K562 (cell line): ENCODE results near the gene IGFBP4. TPM values are rescaled to one million over a fixed set of nuclear protein-coding genes. Genes with fewer than 3 reads are reported as not detected.
A peak's percentile ranks its signal among the peaks of the same experiment; 100 is the strongest.

Experiments
- ATAC-seq: fragments of 200-7000 bp; cut with Tn5 transposase; 3 replicates; pipeline ENCODE4 v1.9.1; 2020; ENCODE audit warnings: moderate library complexity
- BruUV-seq: library from RNA; stranded (reverse); fragments of 400-500 nt; replicated peaks from 2 replicates; lab custom pipeline; 2021; lab: Mats Ljungman, UMichigan
- CTCF ChIA-PET: fragments of 300-600 bp; formaldehyde crosslinking; extraction: SDS; loops from one replicate; lab custom pipeline; 2021; ENCODE audit warnings: low intra/inter-chr PET ratio; lab: Yijun Ruan, JAX
- POLR2A ChIA-PET: fragments of 300-600, 350-650 bp; sonication (Branson Sonifier 250); formaldehyde crosslinking; extraction: SDS; loops from one replicate; lab custom pipeline; 2021; ENCODE audit warnings: antibody characterized with exemption, inconsistent platforms; lab: Yijun Ruan, JAX
- DNase-seq, 4 experiments: peaks; one replicate each; pipeline versions ENCODE4 v3.0.0 to v3.0.0-alpha.2; 2011 to 2018; ENCODE audit warnings: low spot score in 3 of 4, mixed read lengths in 3 of 4; ENCODE audit errors: extremely low read depth in 1 of 4
- FAIRE-seq: peaks from 2 replicates; lab custom pipeline; 2011; peaks lifted over from hg19 to GRCh38; lab: Jason Lieb, UNC
- H2AFZ ChIP-seq: 2 replicates; pipeline ENCODE4 v1.6.0; 2011; ENCODE audit warnings: low read depth, low read length, control low read depth, inconsistent platforms
- H3K27ac ChIP-seq: fragments of 200-600 bp; 3 replicates; pipeline ENCODE4 v1.8.0; 2011; ENCODE audit warnings: low read depth, mild to moderate bottlenecking, control low read depth, inconsistent platforms, low read length, moderate library complexity, mixed read lengths; ENCODE audit errors: extremely low read depth
- H3K27me3 ChIP-seq, 2 experiments: fragments of 300-600 bp in 1 of 2; 2 replicates in 1 of 2; 3 replicates in 1 of 2; pipeline versions ENCODE4 v1.6.0 to v1.8.0; 2011; ENCODE audit warnings: inconsistent platforms in 2 of 2, low read length in 2 of 2, mild to moderate bottlenecking in 1 of 2, mixed read lengths in 1 of 2, moderate library complexity in 1 of 2; ENCODE audit not compliant: control insufficient read depth in 2 of 2, insufficient read depth in 2 of 2
- H3K36me3 ChIP-seq: fragments of 300-600 bp; 3 replicates; pipeline ENCODE4 v1.8.0; 2011; ENCODE audit warnings: mild to moderate bottlenecking, low read length, inconsistent platforms; ENCODE audit not compliant: control insufficient read depth, insufficient read depth
- H3K4me1 ChIP-seq, 2 experiments: fragments of 200-600 bp in 1 of 2; replicated peaks in 1 of 2; 2 replicates in 1 of 2; 3 replicates in 1 of 2; pipeline versions ENCODE4 v1.5.1 to v1.8.0; 2011; ENCODE audit warnings: inconsistent platforms in 2 of 2, low read length in 2 of 2, mild to moderate bottlenecking in 1 of 2, mixed read lengths in 1 of 2, moderate library complexity in 1 of 2; ENCODE audit not compliant: control insufficient read depth in 2 of 2, insufficient read depth in 2 of 2
- H3K4me2 ChIP-seq: 2 replicates; pipeline ENCODE4 v1.6.1; 2011; ENCODE audit warnings: low read length, control low read depth, inconsistent platforms, mixed read lengths; ENCODE audit not compliant: insufficient read depth
- H3K4me3 ChIP-seq: fragments of 200-600 bp; sonication (generic), shearing (Covaris generic); 2 replicates; pipeline ENCODE4 v1.5.1; 2016; ENCODE audit warnings: control low read depth, inconsistent platforms
- H3K79me2 ChIP-seq: fragments of 200-600 bp; 3 replicates; pipeline ENCODE4 v1.8.0; 2011; ENCODE audit warnings: low read length, inconsistent platforms; ENCODE audit not compliant: control insufficient read depth, insufficient read depth
- H3K9ac ChIP-seq, 2 experiments: 2 replicates each; pipeline versions ENCODE4 v1.6.0 to v1.6.1; 2011; ENCODE audit warnings: low read depth in 2 of 2, low read length in 2 of 2, control low read depth in 1 of 2, inconsistent platforms in 1 of 2, mild to moderate bottlenecking in 1 of 2, mixed read lengths in 1 of 2; ENCODE audit not compliant: insufficient read depth in 1 of 2
- H3K9me1 ChIP-seq: one replicate; pipeline ENCODE4 v1.6.0; 2011; ENCODE audit warnings: inconsistent platforms, mild to moderate bottlenecking, low read length, moderate library complexity; ENCODE audit not compliant: control insufficient read depth, insufficient read depth
- H3K9me3 ChIP-seq: replicated peaks from 2 replicates; pipeline ENCODE4 v1.5.1; 2011; ENCODE audit warnings: low read depth, low read length, inconsistent platforms; ENCODE audit not compliant: control insufficient read depth, insufficient read depth
- H4K20me1 ChIP-seq: replicated peaks from 2 replicates; pipeline ENCODE4 v1.6.1; 2011; ENCODE audit warnings: low read length, inconsistent platforms, mixed read lengths; ENCODE audit not compliant: control insufficient read depth, insufficient read depth
- ARID3A ChIP-seq: IDR thresholded peaks from 2 replicates; pipeline ENCODE4 v1.6.1; 2012; ENCODE audit warnings: low read depth, low read length, improper control_type of control experiment, borderline replicate concordance
- COPS2 ChIP-seq: fragments of 450-650 bp; conservative IDR thresholded peaks from 2 replicates; pipeline ENCODE4 v1.6.1; 2016; ENCODE audit warnings: mild to moderate bottlenecking, moderate library complexity
- ELF4 ChIP-seq: fragments of 450-650 bp; formaldehyde crosslinking; IDR thresholded peaks from 2 replicates; pipeline ENCODE4 v1.4.0; 2022; ENCODE audit warnings: missing genetic modification characterization
- HOXB6 ChIP-seq: fragments of 250-450 bp; sonication (Bioruptor Pico); IDR thresholded peaks from 2 replicates; pipeline ENCODE4 v1.5.1; 2022; ENCODE audit warnings: mild to moderate bottlenecking, borderline replicate concordance
- NEUROD1 ChIP-seq: fragments of 150-350 bp; IDR thresholded peaks from 2 replicates; pipeline ENCODE4 v1.6.1; 2014; ENCODE audit warnings: borderline replicate concordance, low read length, low read depth; ENCODE audit not compliant: partially characterized antibody
- REST ChIP-seq, 2 experiments: fragments of 450-650 bp; formaldehyde crosslinking in 1 of 2; IDR thresholded peaks; 2 replicates each; pipeline versions ENCODE4 v1.4.0 to v1.6.1; 2014 to 2020; ENCODE audit warnings: mild to moderate bottlenecking in 2 of 2, borderline replicate concordance in 1 of 2, low read depth in 1 of 2
- SMC3 ChIP-seq: conservative IDR thresholded peaks from 2 replicates; pipeline ENCODE4 v1.6.1; 2011; ENCODE audit warnings: low read depth, low read length, improper control_type of control experiment; ENCODE audit not compliant: insufficient read depth
- SUPT5H ChIP-seq: fragments of 450-650 bp; IDR thresholded peaks from 2 replicates; pipeline ENCODE4 v1.6.1; 2016
- ZNF561 ChIP-seq: fragments of 450-650 bp; formaldehyde crosslinking; conservative IDR thresholded peaks from 2 replicates; pipeline ENCODE4 v1.4.0; 2020; ENCODE audit warnings: mild to moderate bottlenecking, moderate library complexity
- WGBS: fragments of 100-300 bp; shearing (Covaris generic); methylation state at CpG from one replicate; pipeline ENCODE4 v1.1.6; 2016; ENCODE audit warnings: low coverage, mixed read lengths; ENCODE audit not compliant: insufficient coverage; ENCODE audit errors: missing lambda C conversion rate; 5-methylcytosine and 5-hydroxymethylcytosine counted together
- in situ Hi-C: fragments of 300-500 bp; cut with MboI; formaldehyde crosslinking; loops from 4 replicates; pipeline ENCODE4 v1.15.0; 2018; ENCODE audit warnings: inconsistent platforms, mixed read lengths
- intact Hi-C: fragments of 100-400 bp; cut with micrococcal nuclease; formaldehyde crosslinking; loops from 2 replicates; pipeline ENCODE4 v1.14.2; 2022
- polyA plus RNA-seq, 8 experiments: library from polyadenylated mRNA; depleted of rRNA in 4 of 8; stranded (reverse) in 5 of 8; unstranded in 3 of 8; fragments of >200 nt; fragmentation: Nextera tagmentation in 2 of 8; fragmentation: Illumina TruSeq in 1 of 8; extraction: Ambion mirVana in 2 of 8; extraction: Trizol in 1 of 8; gene quantifications; 2 replicates each; pipeline versions ENCODE4 v1.2.1 to v1.2.3, GENCODE V29; 2011 to 2014; ENCODE audit warnings: inconsistent platforms in 1 of 8, missing spikeins in 1 of 8
- total RNA-seq, 7 experiments: library from RNA; depleted of rRNA in 6 of 7; stranded (reverse); fragments of >200 nt in 6 of 7; fragmentation: Illumina TruSeq in 2 of 7; extraction: Trizol in 2 of 7; gene quantifications; 2 replicates each; pipeline versions ENCODE4 v1.2.1 to v1.2.3, GENCODE V29; 2011 to 2021; ENCODE audit warnings: low replicate concordance in 1 of 7
- TF ChIP-seq, protein P1 (sequence below), 3 experiments: IDR thresholded peaks in 2 of 3; conservative IDR thresholded peaks in 1 of 3; 2 replicates each; pipeline ENCODE4 v1.5.1; 2011 to 2012; ENCODE audit warnings: low read length in 3 of 3, mild to moderate bottlenecking in 3 of 3, control low read depth in 2 of 3, improper control_type of control experiment in 1 of 3, inconsistent platforms in 1 of 3, low read depth in 1 of 3, mixed read lengths in 1 of 3, moderate library complexity in 1 of 3; ENCODE audit not compliant: insufficient read depth in 2 of 3

The IGFBP4 gene
- total and polyA plus RNA-seq, 9 of the 15 experiments (the other 6 are each of a cell fraction or from before 2014, with no cell fraction given) = 8.8 to 99.8 (median 18.6) TPM

DNA sequence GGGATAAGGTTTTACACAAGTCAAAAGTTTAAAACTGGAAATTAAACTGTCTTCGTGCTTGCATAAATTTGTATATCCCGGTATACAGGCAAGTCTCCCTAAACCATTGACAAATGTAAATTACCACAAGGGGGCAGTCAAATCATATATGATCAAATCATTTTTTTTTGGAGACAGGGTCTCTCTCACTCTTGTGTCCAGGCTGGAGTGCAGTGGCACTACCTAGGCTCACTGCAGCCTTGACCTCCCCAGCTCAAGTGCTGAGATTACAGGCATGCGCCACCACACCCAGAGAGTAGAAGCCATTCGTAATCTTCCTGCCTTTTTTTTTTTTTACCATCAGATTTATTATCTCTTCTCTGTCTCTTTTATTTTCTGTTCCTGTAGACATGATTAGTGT, 44.1 kb upstream of the IGFBP4 start:
- H3K9me1 ChIP-seq = no peaks in the 10 kb centered on the region
- H4K20me1 ChIP-seq = no peaks in the 10 kb centered on the region
- H3K4me1 ChIP-seq = no peaks in the 10 kb centered on the region
- H3K9me3 ChIP-seq = no peaks in the 10 kb centered on the region
- ATAC-seq = peak; percentile 84
- no TSS peak for BruUV-seq
- ChIA-PET CTCF (interaction anchor here (0.6 to 2.8 kb wide), 9 partner anchors 33 to 392 kb away, joined by 3 to 24 read pairs (median 4); partner anchors contain the start of gene IGFBP4), POLR2A (interaction anchor here (0.6 kb wide), 1 partner anchor 18 kb away, joined by 3 read pairs; the partner anchor contains the start of gene TOP2A)
- no peak overlapping the region for H2AFZ ChIP-seq
- peak; percentile 26 to 66 (median 38) for DNase-seq
- no peaks in the 10 kb centered on the region for H3K27me3 ChIP-seq
- no peaks in the 10 kb centered on the region for H3K79me2 ChIP-seq
- H3K4me3 ChIP-seq = no peak overlapping the region
- no peak overlapping the region for H3K4me2 ChIP-seq
- intact Hi-C loops (no loop called here), in situ Hi-C loops (no loop called here)
- no peak overlapping the region for H3K27ac ChIP-seq
- FAIRE-seq = no peak
- H3K9ac ChIP-seq = no peak overlapping the region
- 83% methylated on average over 4 of the region's 4 CpGs for WGBS
- H3K36me3 ChIP-seq = peaks cover 98% of the 10 kb centered on the region
- TF ChIP-seq NEUROD1 (no peak), ELF4 (no peak), SUPT5H (peak; percentile 20; the same call in 1 of the 2 replicates), ZNF561 (CRISPR knock-in tag) (no peak), SMC3 (0 out of 2 replicates have a peak, but pooled peaks have one; percentile 5), COPS2 (no peak), HOXB6 (CRISPR knock-in tag) (no peak), ARID3A (peak; percentile 92), REST (IDR thresholded peaks at IDR 0.05; ENCODE audit: borderline replicate concordance) (peak; percentile 68; the same call in 1 of the 2 replicates), REST (CRISPR knock-in tag; IDR thresholded peaks at IDR 0.05; ENCODE audit: low read depth) (no peak)
- TF ChIP-seq, protein P1, sequence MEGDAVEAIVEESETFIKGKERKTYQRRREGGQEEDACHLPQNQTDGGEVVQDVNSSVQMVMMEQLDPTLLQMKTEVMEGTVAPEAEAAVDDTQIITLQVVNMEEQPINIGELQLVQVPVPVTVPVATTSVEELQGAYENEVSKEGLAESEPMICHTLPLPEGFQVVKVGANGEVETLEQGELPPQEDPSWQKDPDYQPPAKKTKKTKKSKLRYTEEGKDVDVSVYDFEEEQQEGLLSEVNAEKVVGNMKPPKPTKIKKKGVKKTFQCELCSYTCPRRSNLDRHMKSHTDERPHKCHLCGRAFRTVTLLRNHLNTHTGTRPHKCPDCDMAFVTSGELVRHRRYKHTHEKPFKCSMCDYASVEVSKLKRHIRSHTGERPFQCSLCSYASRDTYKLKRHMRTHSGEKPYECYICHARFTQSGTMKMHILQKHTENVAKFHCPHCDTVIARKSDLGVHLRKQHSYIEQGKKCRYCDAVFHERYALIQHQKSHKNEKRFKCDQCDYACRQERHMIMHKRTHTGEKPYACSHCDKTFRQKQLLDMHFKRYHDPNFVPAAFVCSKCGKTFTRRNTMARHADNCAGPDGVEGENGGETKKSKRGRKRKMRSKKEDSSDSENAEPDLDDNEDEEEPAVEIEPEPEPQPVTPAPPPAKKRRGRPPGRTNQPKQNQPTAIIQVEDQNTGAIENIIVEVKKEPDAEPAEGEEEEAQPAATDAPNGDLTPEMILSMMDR (IDR thresholded peaks at IDR 0.05 in 2 of 3, conservative IDR thresholded peaks at IDR 0.05 in 1 of 3; ENCODE audit: insufficient read depth in 2 of 3, low read depth in 1 of 3, low read length in 3 of 3) = peak; percentile 32 to 58 (median 50); a peak in 5 of 6 replicates
